Adrenal gland (tissue), 5 donors: Measurements from ENCODE around the gene MAN1B1.
"Not testable (repeated sequence)": the region's sequence is repeated elsewhere in the genome, so short reads cannot be mapped to it uniquely, and the experiment has no call there.

Source experiments
- POLR2A ChIP-seq, 2 donors: fragments of 450-650 bp; IDR thresholded peaks; one replicate each; pipeline ENCODE4 v1.6.1; 2017; ENCODE audit warnings: antibody characterized with exemption in 2 of 2, mild to moderate bottlenecking in 2 of 2, moderate library complexity in 1 of 2
- TF ChIP-seq, protein P1 (sequence below), 6 experiments: fragments of 450-650 bp in 4 of 6; fragments of 200-600 bp in 2 of 6; sonication (generic) in 1 of 6; IDR thresholded peaks; 1 replicate in 5 of 6; 2 replicates in 1 of 6; pipeline versions ENCODE4 v1.5.1 to v1.8.0; 2016 to 2021; ENCODE audit warnings: antibody characterized with exemption in 6 of 6, mild to moderate bottlenecking in 2 of 6, moderate library complexity in 1 of 6
- donor health status: DM: no; HTN: no; CAD: no.

GRCh38 chr9:137135154-137135553, 48.4 kb downstream of the MAN1B1 start:
- TF ChIP-seq POLR2A (IDR thresholded peaks at IDR 0.05): not testable (repeated sequence)
- TF ChIP-seq, protein P1, sequence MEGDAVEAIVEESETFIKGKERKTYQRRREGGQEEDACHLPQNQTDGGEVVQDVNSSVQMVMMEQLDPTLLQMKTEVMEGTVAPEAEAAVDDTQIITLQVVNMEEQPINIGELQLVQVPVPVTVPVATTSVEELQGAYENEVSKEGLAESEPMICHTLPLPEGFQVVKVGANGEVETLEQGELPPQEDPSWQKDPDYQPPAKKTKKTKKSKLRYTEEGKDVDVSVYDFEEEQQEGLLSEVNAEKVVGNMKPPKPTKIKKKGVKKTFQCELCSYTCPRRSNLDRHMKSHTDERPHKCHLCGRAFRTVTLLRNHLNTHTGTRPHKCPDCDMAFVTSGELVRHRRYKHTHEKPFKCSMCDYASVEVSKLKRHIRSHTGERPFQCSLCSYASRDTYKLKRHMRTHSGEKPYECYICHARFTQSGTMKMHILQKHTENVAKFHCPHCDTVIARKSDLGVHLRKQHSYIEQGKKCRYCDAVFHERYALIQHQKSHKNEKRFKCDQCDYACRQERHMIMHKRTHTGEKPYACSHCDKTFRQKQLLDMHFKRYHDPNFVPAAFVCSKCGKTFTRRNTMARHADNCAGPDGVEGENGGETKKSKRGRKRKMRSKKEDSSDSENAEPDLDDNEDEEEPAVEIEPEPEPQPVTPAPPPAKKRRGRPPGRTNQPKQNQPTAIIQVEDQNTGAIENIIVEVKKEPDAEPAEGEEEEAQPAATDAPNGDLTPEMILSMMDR (IDR thresholded peaks at IDR 0.05): not testable (repeated sequence)
